ENCODE results near the gene FGF8. TPM values are rescaled to one million over a fixed set of nuclear protein-coding genes. Genes with fewer than 3 reads are reported as not detected.

FGF8 gene
- total and polyA plus RNA-seq, 9 of the 15 experiments (the other 6 are each of a cell fraction or from before 2014, with no cell fraction given): 0.13 to 0.82 (median 0.37) TPM; not detected in 5

DNA sequence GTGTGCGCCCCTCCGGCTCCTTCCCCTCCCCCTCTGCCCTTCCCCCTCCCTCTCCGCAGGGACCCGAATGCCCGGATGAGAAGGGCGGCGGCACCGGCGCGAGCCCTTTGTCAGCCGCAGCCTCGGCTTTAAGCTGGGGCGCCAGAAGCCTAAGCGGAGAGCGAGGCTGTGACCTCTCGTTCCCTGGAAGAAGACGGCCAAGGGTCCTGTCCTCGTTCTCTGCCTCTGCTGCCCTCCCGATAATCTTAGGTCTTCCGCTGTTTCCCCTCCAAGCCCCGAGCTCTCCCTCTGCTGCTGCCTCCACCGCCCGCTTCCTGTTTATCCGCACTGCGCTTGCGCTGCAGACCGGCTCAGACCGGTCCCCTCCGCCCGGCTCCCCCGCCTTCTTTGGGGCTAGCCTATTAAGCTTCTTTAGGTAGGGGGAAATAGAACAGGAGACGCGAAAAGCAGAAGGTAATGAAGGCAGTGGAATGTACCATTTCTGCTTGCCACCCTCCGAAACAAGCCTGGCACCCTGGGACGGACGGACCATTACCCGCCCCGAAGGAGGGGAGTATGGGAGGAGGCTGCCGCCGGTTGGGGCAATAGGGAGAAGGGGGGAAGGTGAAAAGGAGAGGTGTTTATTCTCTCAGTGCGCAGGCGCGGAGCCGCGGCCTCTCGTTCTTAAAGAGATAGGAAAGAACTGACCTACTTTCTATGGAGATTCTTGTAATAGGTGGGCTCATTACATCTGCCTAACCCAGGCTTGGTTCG is 42.4 kb upstream of the FGF8 start, which contains the start of gene OGA (continued):
- TF ChIP-seq, protein P1, sequence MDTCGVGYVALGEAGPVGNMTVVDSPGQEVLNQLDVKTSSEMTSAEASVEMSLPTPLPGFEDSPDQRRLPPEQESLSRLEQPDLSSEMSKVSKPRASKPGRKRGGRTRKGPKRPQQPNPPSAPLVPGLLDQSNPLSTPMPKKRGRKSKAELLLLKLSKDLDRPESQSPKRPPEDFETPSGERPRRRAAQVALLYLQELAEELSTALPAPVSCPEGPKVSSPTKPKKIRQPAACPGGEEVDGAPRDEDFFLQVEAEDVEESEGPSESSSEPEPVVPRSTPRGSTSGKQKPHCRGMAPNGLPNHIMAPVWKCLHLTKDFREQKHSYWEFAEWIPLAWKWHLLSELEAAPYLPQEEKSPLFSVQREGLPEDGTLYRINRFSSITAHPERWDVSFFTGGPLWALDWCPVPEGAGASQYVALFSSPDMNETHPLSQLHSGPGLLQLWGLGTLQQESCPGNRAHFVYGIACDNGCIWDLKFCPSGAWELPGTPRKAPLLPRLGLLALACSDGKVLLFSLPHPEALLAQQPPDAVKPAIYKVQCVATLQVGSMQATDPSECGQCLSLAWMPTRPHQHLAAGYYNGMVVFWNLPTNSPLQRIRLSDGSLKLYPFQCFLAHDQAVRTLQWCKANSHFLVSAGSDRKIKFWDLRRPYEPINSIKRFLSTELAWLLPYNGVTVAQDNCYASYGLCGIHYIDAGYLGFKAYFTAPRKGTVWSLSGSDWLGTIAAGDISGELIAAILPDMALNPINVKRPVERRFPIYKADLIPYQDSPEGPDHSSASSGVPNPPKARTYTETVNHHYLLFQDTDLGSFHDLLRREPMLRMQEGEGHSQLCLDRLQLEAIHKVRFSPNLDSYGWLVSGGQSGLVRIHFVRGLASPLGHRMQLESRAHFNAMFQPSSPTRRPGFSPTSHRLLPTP (IDR thresholded peaks at IDR 0.05; ENCODE audit: borderline replicate concordance, extremely low read depth, insufficient read length): no peak
- TF ChIP-seq, protein P2, sequence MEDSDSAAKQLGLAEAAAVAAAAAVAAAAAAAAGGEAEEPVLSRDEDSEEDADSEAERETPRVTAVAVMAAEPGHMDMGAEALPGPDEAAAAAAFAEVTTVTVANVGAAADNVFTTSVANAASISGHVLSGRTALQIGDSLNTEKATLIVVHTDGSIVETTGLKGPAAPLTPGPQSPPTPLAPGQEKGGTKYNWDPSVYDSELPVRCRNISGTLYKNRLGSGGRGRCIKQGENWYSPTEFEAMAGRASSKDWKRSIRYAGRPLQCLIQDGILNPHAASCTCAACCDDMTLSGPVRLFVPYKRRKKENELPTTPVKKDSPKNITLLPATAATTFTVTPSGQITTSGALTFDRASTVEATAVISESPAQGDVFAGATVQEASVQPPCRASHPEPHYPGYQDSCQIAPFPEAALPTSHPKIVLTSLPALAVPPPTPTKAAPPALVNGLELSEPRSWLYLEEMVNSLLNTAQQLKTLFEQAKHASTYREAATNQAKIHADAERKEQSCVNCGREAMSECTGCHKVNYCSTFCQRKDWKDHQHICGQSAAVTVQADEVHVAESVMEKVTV (CRISPR knock-in tag; IDR thresholded peaks at IDR 0.05): peak; percentile 46; the same call in 1 of the 2 replicates
- TF ChIP-seq MCM2 (IDR thresholded peaks at IDR 0.05; ENCODE audit: low read depth): no peak
- TF ChIP-seq SMAD3 (CRISPR knock-in tag; conservative IDR thresholded peaks at IDR 0.05): no peak
- no peak for TF ChIP-seq EZH2 (IDR thresholded peaks at IDR 0.05; ENCODE audit: borderline replicate concordance, low read depth, low read length)
- no peak for TF ChIP-seq ZNF766 (CRISPR knock-in tag; conservative IDR thresholded peaks at IDR 0.05)
- TF ChIP-seq POLR2A (conservative IDR thresholded peaks at IDR 0.05): peak; percentile 96
- no peak for TF ChIP-seq ZNF551 (CRISPR knock-in tag; IDR thresholded peaks at IDR 0.05)
- no peak for TF ChIP-seq CAMTA2 (CRISPR knock-in tag; conservative IDR thresholded peaks at IDR 0.05)
- TF ChIP-seq, protein P3, sequence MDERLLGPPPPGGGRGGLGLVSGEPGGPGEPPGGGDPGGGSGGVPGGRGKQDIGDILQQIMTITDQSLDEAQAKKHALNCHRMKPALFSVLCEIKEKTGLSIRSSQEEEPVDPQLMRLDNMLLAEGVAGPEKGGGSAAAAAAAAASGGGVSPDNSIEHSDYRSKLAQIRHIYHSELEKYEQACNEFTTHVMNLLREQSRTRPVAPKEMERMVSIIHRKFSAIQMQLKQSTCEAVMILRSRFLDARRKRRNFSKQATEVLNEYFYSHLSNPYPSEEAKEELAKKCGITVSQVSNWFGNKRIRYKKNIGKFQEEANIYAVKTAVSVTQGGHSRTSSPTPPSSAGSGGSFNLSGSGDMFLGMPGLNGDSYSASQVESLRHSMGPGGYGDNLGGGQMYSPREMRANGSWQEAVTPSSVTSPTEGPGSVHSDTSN (CRISPR knock-in tag; IDR thresholded peaks at IDR 0.05; ENCODE audit: low read depth): no peak
- TF ChIP-seq, protein P3 (tag; conservative IDR thresholded peaks at IDR 0.05; ENCODE audit: low read depth): no peak
- TF ChIP-seq CTCFL (IDR thresholded peaks at IDR 0.05; ENCODE audit: borderline replicate concordance, insufficient read depth, low read depth, low read length, poor library complexity, severe bottlenecking): no peak
- TF ChIP-seq SRSF9 (IDR thresholded peaks at IDR 0.05; ENCODE audit: borderline replicate concordance, low read depth, low read length): no peak
- no peak for TF ChIP-seq BCL6 (CRISPR knock-in tag; IDR thresholded peaks at IDR 0.05)
- 0 out of 2 replicates have a peak, but pooled peaks have one; percentile 75 for TF ChIP-seq HLTF (IDR thresholded peaks at IDR 0.05)
- no peak for TF ChIP-seq RHOXF2B (CRISPR knock-in tag; conservative IDR thresholded peaks at IDR 0.05)
- no peak for TF ChIP-seq ZNF217 (CRISPR knock-in tag; IDR thresholded peaks at IDR 0.05)
- TF ChIP-seq ZNF445 (CRISPR knock-in tag; IDR thresholded peaks at IDR 0.05; ENCODE audit: low read depth): no peak
- no peak for TF ChIP-seq CBX3 (IDR thresholded peaks at IDR 0.05; ENCODE audit: borderline replicate concordance in 1 of 2, low read length in 2 of 2)
- no peak for TF ChIP-seq ZNF3 (CRISPR knock-in tag; IDR thresholded peaks at IDR 0.05)

All from K562 (cell line).